HTERT RPE-1 (cell line): ENCODE measurements around the gene PFKFB3.

Source experiments
- in situ Hi-C: fragments of 300-500 bp; cut with MboI; formaldehyde crosslinking; loops from 4 replicates; pipeline ENCODE4 v1.14.3; 2020; ENCODE audit warnings: low sequenced_read_pairs

Gene PFKFB3

DNA sequence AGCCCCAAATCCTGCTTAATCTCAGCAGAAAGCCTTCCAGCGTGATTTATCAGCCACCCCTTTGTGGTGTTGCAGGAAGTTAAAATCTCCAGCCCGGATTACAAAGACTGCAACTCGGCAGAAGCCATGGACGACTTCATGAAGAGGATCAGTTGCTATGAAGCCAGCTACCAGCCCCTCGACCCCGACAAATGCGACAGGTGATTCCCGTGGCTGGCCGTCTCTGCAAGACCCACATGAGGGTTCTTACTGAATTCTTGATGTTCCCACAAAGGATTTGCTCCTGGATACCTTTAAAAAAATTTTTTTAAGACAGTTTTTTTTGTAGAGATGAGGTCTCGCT lies 16.7 kb downstream of the PFKFB3 start:
- in situ Hi-C loops = no loop called here

DNA sequence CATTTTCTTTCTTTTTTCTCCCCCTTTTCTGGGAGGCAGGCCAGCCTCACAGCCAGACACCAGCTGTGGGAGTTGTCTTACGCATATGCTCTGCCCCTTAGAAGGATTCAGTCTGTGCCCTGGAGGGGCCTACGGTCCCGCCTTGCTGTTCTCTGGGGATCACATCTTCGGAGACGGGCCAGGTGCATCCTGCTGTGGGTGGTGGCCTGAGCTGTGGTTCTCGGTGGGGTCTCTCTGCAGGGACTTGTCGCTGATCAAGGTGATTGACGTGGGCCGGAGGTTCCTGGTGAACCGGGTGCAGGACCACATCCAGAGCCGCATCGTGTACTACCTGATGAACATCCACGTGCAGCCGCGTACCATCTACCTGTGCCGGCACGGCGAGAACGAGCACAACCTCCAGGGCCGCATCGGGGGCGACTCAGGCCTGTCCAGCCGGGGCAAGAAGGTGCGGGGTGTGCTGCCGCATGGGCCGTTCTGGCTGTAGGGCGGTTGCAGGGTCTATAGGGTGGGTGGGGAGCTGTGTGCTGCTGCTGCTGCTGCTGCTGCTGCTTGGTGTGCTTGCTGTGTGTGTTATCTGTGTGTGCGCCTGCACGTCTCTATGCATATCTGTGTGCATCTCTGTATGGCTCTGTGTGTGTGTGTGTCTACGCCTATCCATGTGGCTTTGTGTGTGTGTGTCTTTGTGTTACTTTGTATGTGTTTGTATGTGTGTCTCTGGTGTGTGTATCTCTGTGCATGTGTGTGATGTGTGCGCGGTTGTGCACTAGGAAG lies 17.9 kb downstream of the PFKFB3 start:
- in situ Hi-C loops = no loop called here

DNA sequence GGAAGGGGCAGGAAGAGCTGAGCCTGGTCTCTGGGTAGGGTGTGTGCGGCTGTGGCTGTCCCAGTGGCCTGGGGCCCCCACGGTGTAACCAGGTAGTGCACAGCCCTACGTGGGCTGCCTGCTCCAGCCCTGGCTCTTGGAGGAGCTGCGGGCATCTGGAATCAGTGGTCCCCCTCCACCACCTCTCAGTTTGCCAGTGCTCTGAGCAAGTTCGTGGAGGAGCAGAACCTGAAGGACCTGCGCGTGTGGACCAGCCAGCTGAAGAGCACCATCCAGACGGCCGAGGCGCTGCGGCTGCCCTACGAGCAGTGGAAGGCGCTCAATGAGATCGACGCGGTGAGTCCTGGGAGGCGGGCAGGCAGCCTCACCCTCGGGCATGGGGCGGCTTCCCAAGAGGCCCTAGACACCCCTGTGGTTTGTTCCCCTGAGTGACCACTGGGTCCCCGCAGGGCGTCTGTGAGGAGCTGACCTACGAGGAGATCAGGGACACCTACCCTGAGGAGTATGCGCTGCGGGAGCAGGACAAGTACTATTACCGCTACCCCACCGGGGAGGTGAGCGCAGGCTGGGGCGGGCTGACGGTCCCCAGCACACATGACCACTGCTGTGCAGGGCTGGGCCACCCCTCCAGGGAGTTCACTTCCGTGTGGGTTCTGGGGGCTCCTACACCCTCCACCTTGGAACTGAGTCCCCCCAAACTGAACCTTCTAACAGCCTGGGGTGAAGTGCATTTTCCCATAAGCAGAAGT lies 18.6 kb downstream of the PFKFB3 start:
- in situ Hi-C loops = no loop called here

GRCh38 chr10:6221971-6222751 lies 19.4 kb downstream of the PFKFB3 start:
- in situ Hi-C loops = no loop called here

- in situ Hi-C loops = no loop called here
Observed at GRCh38 chr10:6222755-6223154, 20.0 kb downstream of the PFKFB3 start.

- in situ Hi-C loops = no loop called here
Observed at GRCh38 chr10:6223981-6224380, 21.2 kb downstream of the PFKFB3 start.

DNA sequence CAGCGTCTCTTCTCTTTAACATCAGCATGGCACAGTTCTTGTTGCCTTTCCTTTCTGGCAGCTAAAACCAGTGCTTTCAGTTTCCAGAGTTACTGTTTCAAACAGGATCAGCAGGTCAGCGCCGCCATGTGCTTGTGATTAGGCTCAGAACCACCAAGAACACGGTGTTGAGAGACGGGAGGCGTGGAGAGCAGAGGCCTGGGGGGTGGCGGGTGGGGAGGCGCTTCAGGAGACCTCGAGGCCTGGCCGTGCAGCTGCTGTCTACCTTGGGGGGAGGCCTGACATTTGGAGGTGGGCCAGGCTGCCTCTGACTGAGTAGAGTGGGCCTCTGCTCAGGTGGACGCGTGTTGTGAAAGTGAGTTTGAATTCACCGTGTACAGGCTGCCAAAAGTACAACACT lies 22.0 kb downstream of the PFKFB3 start:
- in situ Hi-C loops = no loop called here

GRCh38 chr10:6225263-6225814 lies 22.6 kb downstream of the PFKFB3 start:
- in situ Hi-C loops = no loop called here

GRCh38 chr10:6226216-6226615 lies 23.5 kb downstream of the PFKFB3 start:
- in situ Hi-C loops = no loop called here

GRCh38 chr10:6227346-6227745 lies 24.6 kb downstream of the PFKFB3 start:
- in situ Hi-C loops = no loop called here

GRCh38 chr10:6228010-6228511 lies 25.3 kb downstream of the PFKFB3 start:
- in situ Hi-C loops = no loop called here

GRCh38 chr10:6228647-6229046 lies 25.9 kb downstream of the PFKFB3 start:
- in situ Hi-C loops = no loop called here

DNA sequence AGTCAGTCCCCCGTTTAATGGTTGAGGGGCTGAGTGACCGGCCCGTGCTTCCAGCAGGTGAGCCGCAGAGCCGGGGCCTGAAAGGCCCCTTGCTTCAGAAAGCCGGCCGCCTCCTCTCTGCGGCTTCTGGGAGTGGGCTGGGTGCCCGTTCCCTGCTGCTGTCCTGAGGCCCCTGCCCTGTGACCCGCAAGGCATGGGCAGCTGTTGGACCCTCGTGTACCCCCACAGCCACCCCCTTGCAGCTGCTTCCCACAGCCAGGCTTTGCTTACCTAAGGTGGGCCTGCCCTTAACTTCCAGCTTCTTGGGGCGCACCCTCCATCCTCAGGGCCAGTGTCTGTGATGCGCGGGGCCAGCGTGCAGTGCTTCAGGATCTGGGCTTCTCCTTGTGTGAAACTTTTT lies 26.6 kb downstream of the PFKFB3 start:
- in situ Hi-C loops = no loop called here

GRCh38 chr10:6229746-6230145 lies 27.0 kb downstream of the PFKFB3 start:
- in situ Hi-C loops = no loop called here

GRCh38 chr10:6230315-6230714 lies 27.6 kb downstream of the PFKFB3 start:
- in situ Hi-C loops = no loop called here

DNA sequence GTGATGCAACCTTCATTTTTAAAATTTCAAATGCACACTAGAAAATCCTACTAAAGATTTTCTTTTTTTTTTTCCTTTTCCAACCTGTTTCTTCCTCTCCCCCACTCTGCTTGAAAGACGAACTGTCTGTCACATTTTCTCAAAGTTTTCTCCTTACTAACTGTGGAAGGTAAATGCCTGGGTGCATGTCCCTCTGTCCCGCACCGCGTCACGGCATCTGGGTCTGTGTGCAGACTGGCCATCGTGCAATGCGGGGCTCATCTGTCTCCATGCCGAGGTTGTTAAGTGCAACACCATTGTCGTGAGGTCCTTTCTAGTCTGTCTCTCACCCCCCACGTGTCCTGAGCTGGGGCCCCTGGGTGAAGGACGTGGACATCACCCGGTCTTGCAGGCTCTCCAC lies 28.4 kb downstream of the PFKFB3 start:
- in situ Hi-C loops = no loop called here

- in situ Hi-C loops = no loop called here
Observed at GRCh38 chr10:6231730-6232129, 29.0 kb downstream of the PFKFB3 start.

- in situ Hi-C loops = no loop called here
Observed at GRCh38 chr10:6232225-6232807, 29.6 kb downstream of the PFKFB3 start.

- in situ Hi-C loops = no loop called here
Observed at GRCh38 chr10:6232846-6233724, 30.4 kb downstream of the PFKFB3 start.

DNA sequence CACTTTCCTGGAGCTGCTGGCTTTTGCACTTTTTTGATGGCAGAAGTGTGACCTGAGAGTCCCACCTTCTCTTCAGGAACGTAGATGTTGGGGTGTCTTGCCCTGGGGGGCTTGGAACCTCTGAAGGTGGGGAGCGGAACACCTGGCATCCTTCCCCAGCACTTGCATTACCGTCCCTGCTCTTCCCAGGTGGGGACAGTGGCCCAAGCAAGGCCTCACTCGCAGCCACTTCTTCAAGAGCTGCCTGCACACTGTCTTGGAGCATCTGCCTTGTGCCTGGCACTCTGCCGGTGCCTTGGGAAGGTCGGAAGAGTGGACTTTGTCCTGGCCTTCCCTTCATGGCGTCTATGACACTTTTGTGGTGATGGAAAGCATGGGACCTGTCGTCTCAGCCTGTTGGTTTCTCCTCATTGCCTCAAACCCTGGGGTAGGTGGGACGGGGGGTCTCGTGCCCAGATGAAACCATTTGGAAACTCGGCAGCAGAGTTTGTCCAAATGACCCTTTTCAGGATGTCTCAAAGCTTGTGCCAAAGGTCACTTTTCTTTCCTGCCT lies 31.1 kb downstream of the PFKFB3 start:
- in situ Hi-C loops = no loop called here
